HEK293 (cell line): ENCODE measurements around the gene WDR7.
A peak's percentile ranks its signal among the peaks of the same experiment; 100 is the strongest.

Experiments used
- EGR2 ChIP-seq: fragments of 450-650 bp; formaldehyde crosslinking; IDR thresholded peaks from 2 replicates; pipeline ENCODE4 v1.5.1; 2016; ENCODE audit warnings: low read depth, missing biosample characterization, missing genetic modification characterization
- MZF1 ChIP-seq: fragments of 450-650 bp; formaldehyde crosslinking; IDR thresholded peaks from 2 replicates; pipeline ENCODE4 v1.5.1; 2017; ENCODE audit warnings: missing biosample characterization, missing genetic modification characterization, borderline replicate concordance
- PATZ1 ChIP-seq: fragments of 450-650 bp; formaldehyde crosslinking; IDR thresholded peaks from 2 replicates; pipeline ENCODE4 v1.5.1; 2016; ENCODE audit warnings: missing biosample characterization, missing genetic modification characterization
- PRDM2 ChIP-seq: fragments of 450-650 bp; formaldehyde crosslinking; IDR thresholded peaks from 2 replicates; pipeline ENCODE4 v1.5.1; 2016; ENCODE audit warnings: missing biosample characterization, missing genetic modification characterization, borderline replicate concordance
- SP3 ChIP-seq: fragments of 450-650 bp; formaldehyde crosslinking; IDR thresholded peaks from 2 replicates; pipeline ENCODE4 v1.5.1; 2016; ENCODE audit warnings: missing biosample characterization, missing genetic modification characterization
- YY2 ChIP-seq: fragments of 450-650 bp; formaldehyde crosslinking; IDR thresholded peaks from 2 replicates; pipeline ENCODE4 v1.5.1; 2016; ENCODE audit warnings: missing biosample characterization, missing genetic modification characterization
- ZBTB11 ChIP-seq: fragments of 450-650 bp; formaldehyde crosslinking; conservative IDR thresholded peaks from 2 replicates; pipeline ENCODE4 v1.5.1; 2016; ENCODE audit warnings: low read depth, missing biosample characterization, missing genetic modification characterization
- ZFHX2 ChIP-seq: fragments of 450-650 bp; formaldehyde crosslinking; conservative IDR thresholded peaks from 2 replicates; pipeline ENCODE4 v1.5.1; 2016; ENCODE audit warnings: missing biosample characterization, missing genetic modification characterization
- ZNF10 ChIP-seq: fragments of 450-650 bp; formaldehyde crosslinking; IDR thresholded peaks from 2 replicates; pipeline ENCODE4 v1.5.1; 2017; ENCODE audit warnings: missing biosample characterization, missing genetic modification characterization
- ZNF112 ChIP-seq: fragments of 450-650 bp; formaldehyde crosslinking; IDR thresholded peaks from 2 replicates; pipeline ENCODE4 v1.5.0; 2017; ENCODE audit warnings: missing biosample characterization, missing genetic modification characterization
- ZNF140 ChIP-seq: fragments of 450-650 bp; formaldehyde crosslinking; IDR thresholded peaks from 2 replicates; pipeline ENCODE4 v1.5.1; 2016; ENCODE audit warnings: missing biosample characterization, missing genetic modification characterization
- ZNF157 ChIP-seq: fragments of 450-650 bp; formaldehyde crosslinking; IDR thresholded peaks from 2 replicates; pipeline ENCODE4 v1.5.1; 2016; ENCODE audit warnings: missing biosample characterization, missing genetic modification characterization
- ZNF280C ChIP-seq: fragments of 450-650 bp; formaldehyde crosslinking; IDR thresholded peaks from 2 replicates; pipeline ENCODE4 v1.5.1; 2016; ENCODE audit warnings: missing biosample characterization, missing genetic modification characterization
- ZNF324 ChIP-seq: fragments of 450-650 bp; formaldehyde crosslinking; IDR thresholded peaks from 2 replicates; pipeline ENCODE4 v1.5.1; 2016; ENCODE audit warnings: missing biosample characterization, missing genetic modification characterization
- ZNF350 ChIP-seq: fragments of 450-650 bp; formaldehyde crosslinking; IDR thresholded peaks from 2 replicates; pipeline ENCODE4 v1.5.0; 2017; ENCODE audit warnings: missing biosample characterization, mild to moderate bottlenecking, missing genetic modification characterization
- ZNF354C ChIP-seq: fragments of 450-650 bp; formaldehyde crosslinking; IDR thresholded peaks from 2 replicates; pipeline ENCODE4 v1.5.1; 2016; ENCODE audit warnings: missing biosample characterization, missing genetic modification characterization, low read depth, borderline replicate concordance
- ZNF423 ChIP-seq: fragments of 450-650 bp; formaldehyde crosslinking; IDR thresholded peaks from 2 replicates; pipeline ENCODE4 v1.5.1; 2016; ENCODE audit warnings: missing biosample characterization, missing genetic modification characterization
- ZNF548 ChIP-seq: fragments of 450-650 bp; formaldehyde crosslinking; IDR thresholded peaks from 2 replicates; pipeline ENCODE4 v1.5.1; 2016; ENCODE audit warnings: missing biosample characterization, missing genetic modification characterization
- ZNF560 ChIP-seq: fragments of 450-650 bp; formaldehyde crosslinking; IDR thresholded peaks from 2 replicates; pipeline ENCODE4 v1.5.1; 2017; ENCODE audit warnings: missing biosample characterization, missing genetic modification characterization, borderline replicate concordance
- ZNF585B ChIP-seq: fragments of 450-650 bp; formaldehyde crosslinking; IDR thresholded peaks from 2 replicates; pipeline ENCODE4 v1.5.1; 2016; ENCODE audit warnings: missing biosample characterization, missing genetic modification characterization
- ZNF660 ChIP-seq: fragments of 450-650 bp; IDR thresholded peaks from 2 replicates; pipeline ENCODE4 v1.5.1; 2018; ENCODE audit warnings: missing biosample characterization, mild to moderate bottlenecking, missing genetic modification characterization
- ZNF707 ChIP-seq: fragments of 450-650 bp; formaldehyde crosslinking; IDR thresholded peaks from 2 replicates; pipeline ENCODE4 v1.5.1; 2016; ENCODE audit warnings: missing biosample characterization, missing genetic modification characterization
- ZNF785 ChIP-seq: fragments of 450-650 bp; formaldehyde crosslinking; IDR thresholded peaks from 2 replicates; pipeline ENCODE4 v1.5.1; 2016; ENCODE audit warnings: missing biosample characterization, missing genetic modification characterization
- ZSCAN23 ChIP-seq: fragments of 450-650 bp; formaldehyde crosslinking; IDR thresholded peaks from 2 replicates; pipeline ENCODE4 v1.5.1; 2016; ENCODE audit warnings: missing biosample characterization, missing genetic modification characterization
- ZSCAN5A ChIP-seq: fragments of 450-650 bp; formaldehyde crosslinking; IDR thresholded peaks from 2 replicates; pipeline ENCODE4 v1.5.1; 2016; ENCODE audit warnings: missing biosample characterization, missing genetic modification characterization

The WDR7 gene

GRCh38 chr18:56650944-56651770 is at the start of gene WDR7 (continued):
- TF ChIP-seq ZNF112 = no peak
- 0 out of 2 replicates have a peak, but pooled peaks have one; percentile 13 for TF ChIP-seq ZNF785
- TF ChIP-seq ZSCAN5A = no peak
- TF ChIP-seq ZNF350 (tag by site-specific recombination) = no peak
- TF ChIP-seq ZNF10 = peak; percentile 77
- peak; percentile 85 for TF ChIP-seq ZFHX2 (tag by site-specific recombination)
- no peak for TF ChIP-seq ZNF140 (tag by site-specific recombination)
- TF ChIP-seq EGR2 (tag by site-specific recombination) = peak; percentile 37; the same call in 1 of the 2 replicates
- peak; percentile 82 for TF ChIP-seq ZNF560
- TF ChIP-seq ZNF548 = no peak
- no peak for TF ChIP-seq ZSCAN23 (tag by site-specific recombination)
- TF ChIP-seq MZF1 (tag by site-specific recombination) = no peak
- no peak for TF ChIP-seq ZNF585B (tag by site-specific recombination)
- TF ChIP-seq YY2 (tag by site-specific recombination) = peak; percentile 81
- TF ChIP-seq ZBTB11 (tag by site-specific recombination) = peak; percentile 44
- peak; percentile 86 for TF ChIP-seq SP3 (tag by site-specific recombination)
- no peak for TF ChIP-seq ZNF354C (tag by site-specific recombination)
- no peak for TF ChIP-seq ZNF157 (tag by site-specific recombination)
- no peak for TF ChIP-seq ZNF423 (tag by site-specific recombination)
- TF ChIP-seq ZNF707 (tag by site-specific recombination) = no peak
- TF ChIP-seq ZNF660 = peak; percentile 39; the same call in 1 of the 2 replicates
- no peak for TF ChIP-seq PRDM2
- peak; percentile 65 for TF ChIP-seq PATZ1 (tag by site-specific recombination)
- no peak for TF ChIP-seq ZNF324 (tag by site-specific recombination)
- TF ChIP-seq ZNF280C (tag by site-specific recombination) = no peak
